Psoas muscle (tissue), 8 donors: Measurements from ENCODE around the gene PYCR2. TPM values are rescaled to one million over a fixed set of nuclear protein-coding genes. Genes with fewer than 3 reads are reported as not detected.

Source experiments
- ATAC-seq, 4 donors: fragments of 200-7000 bp; cut with Tn5 transposase; one replicate each; pipeline ENCODE4 v1.9.1; 2020; ENCODE audit warnings: moderate library complexity in 3 of 4, mild to moderate bottlenecking in 2 of 4
- DNase-seq, 2 donors: peaks; one replicate each; pipeline ENCODE4 v3.0.0-alpha.2; 2020
- H3K27ac ChIP-seq: fragments of 200-600 bp; one replicate; pipeline ENCODE4 v1.8.0; 2022
- H3K27me3 ChIP-seq, 3 donors: fragments of 200-600 bp in 1 of 3; one replicate each; pipeline versions ENCODE4 v1.6.1 to v1.8.0; 2013 to 2022; ENCODE audit warnings: low read length in 2 of 3, mild to moderate bottlenecking in 2 of 3, moderate library complexity in 1 of 3; ENCODE audit not compliant: insufficient read depth in 3 of 3
- H3K36me3 ChIP-seq, 2 donors: fragments of 200-600 bp in 1 of 2; one replicate each; pipeline versions ENCODE4 v1.6.1 to v1.8.0; 2013 to 2022; ENCODE audit warnings: low read depth in 1 of 2, mild to moderate bottlenecking in 1 of 2, moderate library complexity in 1 of 2; ENCODE audit not compliant: insufficient read depth in 1 of 2
- H3K4me1 ChIP-seq: fragments of 200-600 bp; one replicate; pipeline ENCODE4 v1.8.0; 2022
- H3K4me3 ChIP-seq: fragments of 200-600 bp; one replicate; pipeline ENCODE4 v1.8.0; 2022; ENCODE audit warnings: mild to moderate bottlenecking
- H3K9me3 ChIP-seq: fragments of 200-600 bp; one replicate; pipeline ENCODE4 v1.8.0; 2022
- CTCF ChIP-seq: fragments of 200-600 bp; IDR thresholded peaks from one replicate; pipeline ENCODE4 v1.8.0; 2022; ENCODE audit warnings: antibody characterized with exemption
- WGBS, 3 donors: extraction: QIAGEN DNeasy Blood & Tissue Kit; methylation state at CpG; one replicate each; pipeline versions ENCODE4 v1.1.6 to v1.1.7; 2013; 5-methylcytosine and 5-hydroxymethylcytosine counted together
- intact Hi-C, 2 donors: fragments of 100-400 bp; cut with DNase I; formaldehyde crosslinking; loops; one replicate each; pipeline versions ENCODE4 v1.11.0 to v1.14.2; 2022
- polyA plus RNA-seq, 3 donors: library from polyadenylated mRNA; stranded (reverse); fragments of 200-250 nt; gene quantifications; one replicate each; pipeline ENCODE4 v1.2.3, GENCODE V29; 2013
- total RNA-seq, 4 donors: library from RNA; stranded (reverse); fragmentation: NEBNext Ultra II Directional in 2 of 4; extraction: Animal tissue kit (Norgen Biotek cat#: 25700) in 2 of 4; gene quantifications; one replicate each; pipeline versions ENCODE4 v1.2.1 to v1.2.4, GENCODE V29; 2021 to 2023
- donor health status: healthy with polysubstance abuse.
- donor health status: DM: no; HTN: no; CAD: no; lungs with moderate emphysema.
- donor health status: Bipolar disorder and iron deficiency.
- donor health status: healthy.
- donor health status: DM: yes; HTN: yes; CAD: no.
- donor health status: DM: no; HTN: no; CAD: no.
- donor health status: DM: no; HTN: no; CAD: no.
- donor health status: DM: yes; HTN: yes; CAD: no.

The PYCR2 gene
- total and polyA plus RNA-seq, 7 donors: 34.9 to 70.2 (median 52.0) TPM

DNA sequence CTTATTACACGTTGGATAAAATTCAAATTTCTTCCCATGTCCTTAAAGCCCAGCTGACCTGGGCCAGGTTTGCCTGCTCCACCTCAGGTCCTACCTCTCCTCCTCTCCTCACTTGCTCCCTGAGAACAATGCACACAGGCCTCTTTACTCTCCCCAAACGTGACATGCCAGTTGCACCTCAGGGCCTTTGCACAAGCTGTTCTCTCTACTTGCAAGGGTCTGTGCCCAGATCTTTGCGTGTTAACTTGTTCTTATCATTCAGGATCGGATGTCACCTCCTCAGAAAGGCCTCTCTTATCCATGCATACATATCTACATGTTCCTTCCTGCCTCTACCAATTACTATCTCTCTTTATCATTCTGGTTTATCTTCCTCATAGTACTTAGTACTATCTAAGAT, 20.4 kb downstream of the PYCR2 start:
- no peak for DNase-seq
- 88 to 90% (median 89%) methylated on average over 4 of the region's 4 CpGs for WGBS, 3 donors
- H3K4me3 ChIP-seq: no peak overlapping the region
- no peaks in the 10 kb centered on the region for H3K36me3 ChIP-seq
- H3K4me1 ChIP-seq: no peaks in the 10 kb centered on the region
- no peak overlapping the region for H3K27ac ChIP-seq
- H3K27me3 ChIP-seq: no peaks in the 10 kb centered on the region
- TF ChIP-seq CTCF: no peak
- intact Hi-C loops: no loop called here
- no peak for ATAC-seq
- no peaks in the 10 kb centered on the region for H3K9me3 ChIP-seq

DNA sequence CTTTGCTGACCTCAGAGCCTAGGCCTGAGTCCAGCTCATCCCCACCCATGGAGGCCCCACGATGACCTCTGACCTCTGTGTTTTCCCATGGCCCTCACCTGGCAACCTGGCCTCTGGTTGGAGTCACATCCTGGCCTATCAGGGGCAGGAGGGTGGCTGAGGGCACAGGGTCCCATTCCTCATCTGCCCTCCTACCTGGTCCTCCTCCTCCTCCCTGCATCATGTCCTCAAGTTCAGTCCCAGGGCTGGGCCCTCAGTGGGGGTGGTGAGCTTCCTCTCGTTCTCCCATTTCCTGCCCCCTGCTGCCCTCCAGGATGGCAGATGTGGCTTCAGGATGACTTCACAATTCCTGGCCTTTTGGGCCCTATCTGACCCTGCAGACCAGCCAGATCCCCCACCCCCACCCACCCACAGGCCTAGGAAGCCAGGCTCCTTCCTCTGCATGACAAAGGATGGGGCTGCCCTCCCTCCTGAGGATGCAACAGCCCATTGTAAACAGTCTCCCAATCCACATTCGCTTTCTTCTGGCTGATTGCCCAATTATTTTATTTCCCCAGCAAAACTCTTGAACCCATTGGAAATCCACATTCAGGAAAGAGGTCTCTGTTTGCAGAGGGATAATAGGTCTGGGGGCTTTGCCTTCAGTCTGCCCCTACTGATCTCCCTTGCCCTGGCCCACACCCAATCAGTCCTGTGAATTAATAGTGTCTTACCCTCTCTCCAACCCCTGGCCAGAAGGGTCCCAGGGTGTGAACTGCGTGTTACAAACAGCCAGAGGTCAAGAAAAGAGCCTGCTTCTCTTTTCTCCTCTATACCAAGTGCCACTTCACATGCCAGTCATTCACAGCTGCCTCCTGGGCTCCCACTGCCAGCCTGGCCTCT, 24.8 kb downstream of the PYCR2 start:
- Histone ChIP-seq H3K36me3 (no peaks in the 10 kb centered on the region), H3K9me3 (no peaks in the 10 kb centered on the region), H3K27me3 (no peaks in the 10 kb centered on the region), H3K4me1 (no peaks in the 10 kb centered on the region), H3K27ac (no peak overlapping the region), H3K4me3 (no peak overlapping the region)
- TF ChIP-seq CTCF: no peak
- 45 to 59% (median 51%) methylated on average over 4 of the region's 4 CpGs for WGBS, 3 donors
- ATAC-seq: no peak
- intact Hi-C loops: no loop called here
- peak in 1 of 2 donors; percentile 26 for DNase-seq

GRCh38 chr1:225897595-225898514, 26.2 kb downstream of the PYCR2 start:
- Histone ChIP-seq H3K4me1 (no peaks in the 10 kb centered on the region), H3K27me3 (no peaks in the 10 kb centered on the region), H3K27ac (no peak overlapping the region), H3K9me3 (no peaks in the 10 kb centered on the region), H3K36me3 (no peaks in the 10 kb centered on the region), H3K4me3 (no peak overlapping the region)
- DNase-seq (peak in 1 of 2 donors; percentile 23), ATAC-seq (no peak)
- TF ChIP-seq CTCF: no peak
- 90 to 96% (median 95%) methylated on average over 19 of the region's 19 CpGs for WGBS, 3 donors
- intact Hi-C loops: no loop called here

- Histone ChIP-seq H3K27me3 (no peaks in the 10 kb centered on the region), H3K27ac (no peak overlapping the region), H3K4me3 (no peak overlapping the region), H3K4me1 (no peaks in the 10 kb centered on the region), H3K9me3 (no peaks in the 10 kb centered on the region), H3K36me3 (no peaks in the 10 kb centered on the region)
- 60 to 70% (median 67%) methylated on average over 7 of the region's 7 CpGs for WGBS, 3 donors
- ATAC-seq: no peak
- no peak for TF ChIP-seq CTCF
- DNase-seq: peak in 1 of 2 donors; percentile 35
- intact Hi-C loops: no loop called here
These were observed 27.0 kb downstream of the PYCR2 start for GRCh38 chr1:225896937-225897549.
